Chondrocyte (in vitro differentiated cells): Measurements from ENCODE around the gene KLHL25. TPM values are rescaled to one million over a fixed set of nuclear protein-coding genes. Genes with fewer than 3 reads are reported as not detected.

Source experiments
- DNase-seq: peaks from one replicate; pipeline ENCODE4 v3.0.0; 2021; ENCODE audit warnings: mixed read lengths, low spot score
- H3K27ac Mint-ChIP-seq: one replicate; pipeline ENCODE4 v1.8.0; 2021; ENCODE audit warnings: mild to moderate bottlenecking, moderate library complexity, mixed read lengths; ENCODE audit not compliant: unreplicated experiment
- H3K27me3 Mint-ChIP-seq: 2 replicates; pipeline ENCODE4 v1.8.0; 2021; ENCODE audit warnings: low read depth, mixed read lengths
- H3K36me3 Mint-ChIP-seq: 2 replicates; pipeline ENCODE4 v1.8.0; 2021; ENCODE audit warnings: low read depth, mixed read lengths
- H3K4me1 Mint-ChIP-seq: 2 replicates; pipeline ENCODE4 v1.8.0; 2021; ENCODE audit warnings: low read depth, mild to moderate bottlenecking, mixed read lengths
- H3K4me3 Mint-ChIP-seq: one replicate; pipeline ENCODE4 v1.8.0; 2021; ENCODE audit warnings: mild to moderate bottlenecking, moderate library complexity, mixed read lengths; ENCODE audit not compliant: unreplicated experiment
- H3K9me3 Mint-ChIP-seq: 2 replicates; pipeline ENCODE4 v1.8.0; 2021; ENCODE audit warnings: low read depth, mixed read lengths
- total RNA-seq: library from RNA; stranded (reverse); gene quantifications from 3 replicates; pipeline ENCODE4 v1.2.1, GENCODE V29; 2021
- TF ChIP-seq, protein P1 (sequence below): fragments of 200-600 bp; sonication (generic); IDR thresholded peaks from 2 replicates; pipeline ENCODE4 v1.5.0; 2021; ENCODE audit warnings: antibody characterized with exemption, mild to moderate bottlenecking, moderate library complexity

The KLHL25 gene
- total RNA-seq, 1 donor from 2014 or later = 3.4 TPM

DNA sequence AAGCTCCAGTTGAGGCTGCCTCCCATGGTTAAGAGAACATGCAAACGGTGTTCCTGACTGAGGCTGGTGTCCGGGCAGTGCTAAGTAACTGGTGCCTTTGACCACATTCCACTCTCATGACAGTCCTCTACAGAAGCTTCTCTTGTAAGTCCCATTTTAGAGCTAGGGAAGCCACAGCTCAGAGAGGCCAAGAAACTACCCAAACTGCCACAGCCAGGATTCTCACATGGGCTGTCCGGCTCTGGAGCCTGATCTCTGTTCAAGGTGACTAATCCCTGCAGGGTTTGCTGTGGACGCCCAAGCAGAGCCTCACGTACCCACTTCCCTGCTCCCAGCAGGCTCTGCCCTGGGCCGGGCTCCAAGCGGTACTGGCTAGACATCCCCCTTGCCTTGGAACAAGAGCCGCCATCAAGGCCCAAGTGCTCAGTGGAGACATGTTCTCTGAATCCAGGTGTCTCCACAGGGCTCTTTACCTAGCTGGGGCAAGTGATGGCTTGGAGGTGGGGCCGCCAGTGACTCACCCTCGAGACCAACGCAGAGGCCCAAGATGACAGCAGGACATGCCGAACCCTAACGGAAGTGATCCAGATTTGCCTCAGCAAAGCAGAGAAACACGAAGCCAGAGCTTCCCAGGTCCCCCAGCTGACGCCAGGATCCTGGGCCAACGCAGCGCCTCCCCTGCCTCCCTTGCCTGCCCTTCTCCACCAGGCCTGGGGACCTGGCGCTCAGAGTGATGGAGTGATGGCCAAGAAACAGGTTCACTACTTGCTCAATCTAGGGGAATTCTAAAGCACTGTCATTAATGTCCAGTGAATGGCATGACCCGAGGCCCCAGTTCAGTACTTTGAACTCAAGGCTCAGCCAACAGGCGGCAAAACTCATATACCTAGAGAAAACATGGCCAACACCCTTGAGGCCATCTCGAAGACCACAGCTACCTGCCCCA lies 24.4 kb downstream of the KLHL25 start:
- Mint-ChIP-seq H3K4me1 (peaks cover 31% of the 10 kb centered on the region), H3K4me3 (no peak overlapping the region), H3K27me3 (no peaks in the 10 kb centered on the region), H3K27ac (no peak overlapping the region), H3K36me3 (no peaks in the 10 kb centered on the region), H3K9me3 (no peaks in the 10 kb centered on the region)
- no peak for DNase-seq
- TF ChIP-seq, protein P1, sequence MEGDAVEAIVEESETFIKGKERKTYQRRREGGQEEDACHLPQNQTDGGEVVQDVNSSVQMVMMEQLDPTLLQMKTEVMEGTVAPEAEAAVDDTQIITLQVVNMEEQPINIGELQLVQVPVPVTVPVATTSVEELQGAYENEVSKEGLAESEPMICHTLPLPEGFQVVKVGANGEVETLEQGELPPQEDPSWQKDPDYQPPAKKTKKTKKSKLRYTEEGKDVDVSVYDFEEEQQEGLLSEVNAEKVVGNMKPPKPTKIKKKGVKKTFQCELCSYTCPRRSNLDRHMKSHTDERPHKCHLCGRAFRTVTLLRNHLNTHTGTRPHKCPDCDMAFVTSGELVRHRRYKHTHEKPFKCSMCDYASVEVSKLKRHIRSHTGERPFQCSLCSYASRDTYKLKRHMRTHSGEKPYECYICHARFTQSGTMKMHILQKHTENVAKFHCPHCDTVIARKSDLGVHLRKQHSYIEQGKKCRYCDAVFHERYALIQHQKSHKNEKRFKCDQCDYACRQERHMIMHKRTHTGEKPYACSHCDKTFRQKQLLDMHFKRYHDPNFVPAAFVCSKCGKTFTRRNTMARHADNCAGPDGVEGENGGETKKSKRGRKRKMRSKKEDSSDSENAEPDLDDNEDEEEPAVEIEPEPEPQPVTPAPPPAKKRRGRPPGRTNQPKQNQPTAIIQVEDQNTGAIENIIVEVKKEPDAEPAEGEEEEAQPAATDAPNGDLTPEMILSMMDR = no peak

DNA sequence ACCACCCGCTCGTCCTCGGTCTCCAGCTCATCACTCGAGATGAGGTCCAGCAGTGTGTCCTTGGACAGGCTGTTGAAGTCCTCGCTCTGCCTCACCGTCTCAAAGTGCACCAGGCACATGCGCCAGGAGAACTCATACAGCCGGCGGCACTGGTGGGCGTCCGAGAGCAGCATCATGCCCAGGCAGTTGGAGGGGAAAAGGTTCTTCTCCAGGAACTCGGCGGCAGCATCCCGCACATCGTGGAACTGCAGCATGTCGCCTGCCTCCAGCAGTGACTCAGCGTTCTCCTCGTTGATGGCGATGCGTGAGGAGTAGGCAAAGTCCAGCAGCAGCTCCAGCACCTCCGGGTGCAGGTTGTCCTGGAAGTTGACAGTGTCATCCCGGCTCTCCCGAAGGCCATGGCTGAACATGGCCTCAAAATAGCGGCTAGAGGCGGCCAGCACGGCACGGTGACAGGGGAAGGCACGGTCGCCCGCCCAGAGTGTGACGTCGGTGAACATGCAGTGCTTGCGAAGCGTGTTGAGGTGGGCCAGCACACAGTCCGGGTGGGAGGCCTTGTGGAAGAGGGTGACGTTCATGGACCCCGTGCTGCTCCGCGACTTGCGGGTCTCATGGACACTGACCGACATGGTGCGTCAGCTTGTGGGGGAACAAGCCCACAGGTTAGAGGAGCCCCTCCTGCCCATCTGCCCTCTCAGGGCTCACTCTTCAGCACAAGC lies 25.4 kb downstream of the KLHL25 start:
- Mint-ChIP-seq H3K4me3 (no peak overlapping the region), H3K36me3 (no peaks in the 10 kb centered on the region), H3K9me3 (no peaks in the 10 kb centered on the region), H3K27ac (no peak overlapping the region), H3K27me3 (no peaks in the 10 kb centered on the region), H3K4me1 (peaks cover 36% of the 10 kb centered on the region)
- no peak for DNase-seq
- TF ChIP-seq, protein P1 = no peak

DNA sequence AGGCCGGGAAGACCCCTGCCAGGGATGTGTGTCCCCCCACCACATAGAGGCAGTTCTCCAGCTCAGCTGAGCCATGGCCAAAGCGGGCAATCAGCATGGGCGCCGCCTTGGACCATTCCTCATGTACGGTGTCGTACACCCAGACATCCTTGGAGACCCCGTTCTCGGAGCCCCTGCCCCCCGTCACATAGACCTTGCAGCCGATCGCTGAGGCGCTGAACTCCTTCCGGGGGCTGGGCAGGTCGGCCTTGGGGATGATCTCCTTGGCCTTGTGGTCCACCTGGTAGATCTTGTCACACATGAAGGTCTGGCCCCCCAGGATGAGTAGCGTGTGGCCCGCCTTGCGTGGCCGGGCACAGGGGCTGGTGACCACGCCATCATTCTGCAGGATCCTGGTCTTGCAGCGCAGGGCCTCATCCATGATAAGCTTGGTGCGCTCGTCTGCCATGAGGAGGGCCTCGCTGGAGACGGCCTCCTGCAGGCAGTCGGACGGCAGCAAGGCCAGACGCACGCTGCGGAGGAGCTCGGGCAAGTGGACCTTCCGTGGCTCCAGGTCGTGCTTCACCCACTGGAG lies 26.0 kb downstream of the KLHL25 start:
- Mint-ChIP-seq H3K27me3 (no peaks in the 10 kb centered on the region), H3K9me3 (no peaks in the 10 kb centered on the region), H3K4me3 (no peak overlapping the region), H3K27ac (no peak overlapping the region), H3K36me3 (no peaks in the 10 kb centered on the region), H3K4me1 (peaks cover 40% of the 10 kb centered on the region)
- TF ChIP-seq, protein P1 = no peak
- DNase-seq = no peak

DNA sequence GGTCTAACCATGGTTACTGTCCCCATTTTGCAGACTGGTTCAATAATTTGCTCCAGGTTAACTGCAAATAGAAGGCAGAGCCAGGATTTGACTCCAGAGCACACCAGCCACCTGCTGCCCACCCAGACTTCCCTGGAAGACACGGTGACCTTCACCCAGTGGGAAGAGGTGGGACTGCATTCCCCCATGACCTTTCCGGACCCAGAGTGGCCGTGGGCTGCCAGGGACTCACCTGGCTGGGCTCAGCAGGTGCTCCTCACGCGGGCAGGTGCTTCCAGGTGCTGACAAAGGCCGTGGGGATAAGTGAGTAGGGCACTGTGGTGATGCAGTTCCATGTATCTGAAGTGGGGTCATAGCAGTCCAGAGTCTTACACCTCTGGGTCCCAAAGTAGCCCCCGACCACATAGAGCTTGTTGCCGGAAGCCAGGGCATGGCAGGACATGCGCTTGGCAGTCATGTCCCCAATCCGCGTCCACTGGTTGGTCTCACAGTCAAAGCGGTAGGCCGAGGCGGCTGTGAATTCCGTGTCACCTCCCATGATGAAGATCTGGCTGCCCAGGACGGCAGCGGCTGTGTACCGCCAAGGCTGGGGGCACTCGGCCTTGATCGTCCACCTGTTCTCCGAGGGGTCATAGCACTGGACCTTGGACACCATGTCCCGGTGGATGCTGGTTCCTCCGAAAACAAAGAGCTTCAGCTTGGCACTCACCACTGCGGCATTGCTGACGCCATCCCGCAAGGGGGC lies 26.8 kb downstream of the KLHL25 start:
- DNase-seq = no peak
- no peaks in the 10 kb centered on the region for H3K36me3 Mint-ChIP-seq
- TF ChIP-seq, protein P1 = no peak

More for the DNA sequence above, 26.8 kb downstream of the KLHL25 start:
- H3K27me3 Mint-ChIP-seq = no peaks in the 10 kb centered on the region
- H3K4me1 Mint-ChIP-seq = peaks cover 40% of the 10 kb centered on the region
- no peak overlapping the region for H3K27ac Mint-ChIP-seq
- no peaks in the 10 kb centered on the region for H3K9me3 Mint-ChIP-seq
- no peak overlapping the region for H3K4me3 Mint-ChIP-seq
